Measurements from ENCODE around the gene RNPEPL1.
A peak's percentile ranks its signal among the peaks of the same experiment; 100 is the strongest.

The RNPEPL1 gene

GRCh38 chr2:240565333-240566202 is 2.7 kb upstream of the RNPEPL1 start:
- DNase-seq: peak; percentile 91 to 95

- peak; percentile 70 to 82 for DNase-seq
These were observed 1.8 kb upstream of the RNPEPL1 start for GRCh38 chr2:240566203-240567136.

DNA sequence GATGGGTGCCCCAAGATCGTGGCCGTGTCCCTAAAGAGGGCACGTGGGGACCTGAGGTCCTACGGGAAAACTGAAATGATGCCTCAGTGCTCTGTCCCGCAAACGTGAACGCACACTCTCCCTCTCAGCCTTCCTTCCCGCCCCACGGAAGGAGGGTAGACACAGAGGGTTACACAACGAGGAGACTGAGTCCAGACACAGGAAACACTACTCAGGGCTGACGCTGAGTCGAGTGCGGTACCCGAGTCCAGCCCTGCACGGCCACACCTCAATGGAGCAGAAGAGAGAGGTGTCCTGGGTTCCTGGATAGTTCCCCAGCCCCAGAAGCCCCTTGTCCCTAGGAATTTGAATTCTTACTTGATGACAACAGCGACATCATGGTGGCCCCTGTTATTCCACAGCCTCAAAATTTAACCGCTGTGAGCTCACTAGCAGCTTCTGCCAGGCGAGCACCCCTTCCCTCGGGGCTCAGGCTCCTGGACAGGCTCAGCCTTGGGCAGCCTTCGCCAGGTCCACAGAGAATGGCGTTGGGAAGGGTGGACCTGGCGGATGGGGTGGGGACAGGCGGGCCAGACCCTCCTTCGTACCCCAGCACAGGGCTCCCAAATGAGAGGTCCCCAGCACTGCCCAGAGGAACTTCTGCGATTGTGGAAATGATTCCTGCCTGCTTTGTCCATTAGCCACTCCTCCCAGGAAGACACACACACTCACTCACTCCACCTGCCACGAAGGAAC is 980 bp upstream of the RNPEPL1 start:
- peak in 1 of 2 experiments; percentile 15 for DNase-seq

DNA sequence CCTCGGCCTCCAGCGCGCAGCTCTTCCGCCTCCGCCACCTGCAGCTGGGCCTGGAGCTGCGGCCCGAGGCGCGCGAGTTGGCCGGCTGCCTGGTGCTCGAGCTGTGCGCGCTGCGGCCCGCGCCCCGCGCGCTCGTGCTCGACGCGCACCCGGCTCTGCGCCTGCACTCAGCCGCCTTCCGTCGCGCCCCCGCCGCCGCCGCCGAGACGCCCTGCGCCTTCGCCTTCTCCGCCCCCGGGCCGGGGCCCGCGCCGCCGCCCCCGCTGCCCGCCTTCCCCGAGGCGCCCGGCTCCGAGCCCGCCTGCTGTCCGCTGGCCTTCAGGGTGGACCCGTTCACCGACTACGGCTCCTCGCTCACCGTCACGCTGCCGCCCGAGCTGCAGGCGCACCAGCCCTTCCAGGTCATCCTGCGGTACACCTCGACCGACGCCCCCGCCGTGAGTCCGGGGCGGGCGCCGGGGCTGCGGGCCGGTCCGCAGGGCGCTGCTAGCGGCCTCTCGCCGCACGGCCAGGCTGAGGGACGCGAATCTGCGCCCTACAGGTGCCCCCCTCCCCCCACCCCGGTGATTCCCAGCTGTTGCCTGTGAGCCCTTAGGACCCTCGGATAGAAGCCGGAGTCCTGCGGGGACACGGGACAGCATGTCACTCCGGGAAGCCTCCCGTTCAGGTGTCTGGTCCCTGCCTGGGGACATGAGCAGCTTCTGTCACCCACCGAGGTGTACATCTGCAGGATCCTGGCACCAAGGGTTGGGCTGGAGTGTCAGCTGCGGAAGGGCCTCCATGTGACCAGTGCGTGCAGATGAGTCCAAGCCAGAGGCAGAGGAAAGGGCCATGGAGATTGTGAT is 616 bp downstream of the RNPEPL1 start:
- peak; percentile 46 to 61 for DNase-seq

- no peak for DNase-seq
These were observed 1.3 kb downstream of the RNPEPL1 start for GRCh38 chr2:240569523-240569997.

- DNase-seq: no peak
These were observed 1.8 kb downstream of the RNPEPL1 start for GRCh38 chr2:240569998-240570530.

GRCh38 chr2:240570531-240571313 is 2.4 kb downstream of the RNPEPL1 start:
- no peak for DNase-seq

DNA sequence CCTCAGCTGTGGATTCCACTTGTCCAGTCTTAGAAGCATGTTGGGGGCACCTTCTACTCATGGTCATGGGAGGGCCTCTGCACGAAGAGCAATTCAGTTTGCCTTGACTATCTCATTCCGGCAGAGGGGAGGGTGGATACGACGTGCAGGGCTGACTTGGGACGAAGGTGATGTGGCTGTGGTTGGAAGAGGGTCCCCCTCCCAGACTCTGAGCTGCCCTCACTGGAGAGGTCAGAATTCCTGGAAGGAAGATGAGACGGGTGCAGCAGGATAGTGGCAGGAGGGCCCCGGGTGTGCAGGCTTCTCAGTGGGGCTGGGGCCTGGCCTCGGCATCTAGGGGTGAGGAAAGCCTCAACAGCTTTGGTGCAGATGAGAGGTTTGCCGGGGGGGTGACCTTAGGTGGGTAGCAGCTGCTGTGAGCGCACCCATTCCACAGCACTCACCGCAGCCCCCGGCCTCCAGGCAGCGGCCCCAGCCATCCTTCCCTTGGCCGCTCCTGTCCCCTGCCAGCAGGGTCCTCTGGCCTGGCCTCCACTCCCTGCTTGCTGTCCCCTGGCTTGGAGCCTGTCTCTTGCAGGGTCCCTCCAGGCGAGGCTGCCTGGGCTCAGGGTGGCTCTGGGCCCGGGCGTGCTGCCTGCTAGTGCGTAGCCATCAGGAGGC is 3.2 kb downstream of the RNPEPL1 start:
- DNase-seq: no peak

GRCh38 chr2:240572141-240573031 is 4.1 kb downstream of the RNPEPL1 start:
- no peak for DNase-seq

GRCh38 chr2:240573071-240573515 is 4.8 kb downstream of the RNPEPL1 start:
- no peak for DNase-seq

- no peak for DNase-seq
These were observed 5.5 kb downstream of the RNPEPL1 start for GRCh38 chr2:240573516-240574385.

GRCh38 chr2:240574386-240575100 is 6.3 kb downstream of the RNPEPL1 start:
- no peak for DNase-seq

GRCh38 chr2:240575101-240575965 is 7.0 kb downstream of the RNPEPL1 start:
- no peak for DNase-seq

DNA sequence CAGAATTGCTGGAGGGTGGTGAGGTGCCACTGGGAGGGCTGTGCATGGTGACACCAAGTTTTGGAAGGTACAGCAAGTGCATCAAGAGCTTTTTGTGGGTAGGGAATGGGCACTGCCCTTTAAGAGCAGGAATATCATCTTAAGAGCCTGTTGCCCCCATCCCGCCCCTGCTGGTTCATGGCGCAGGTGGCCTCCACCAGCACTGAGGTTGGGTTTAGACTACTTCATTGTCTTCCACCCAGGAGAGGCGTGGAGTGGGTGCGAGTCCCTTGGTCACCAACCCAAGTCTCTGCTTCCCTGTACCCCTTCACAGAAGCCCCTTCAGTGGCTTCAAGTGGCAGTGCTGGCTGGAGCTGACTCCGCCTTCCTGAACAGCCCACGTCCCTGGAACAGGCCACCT is 7.8 kb downstream of the RNPEPL1 start:
- DNase-seq: no peak

DNA sequence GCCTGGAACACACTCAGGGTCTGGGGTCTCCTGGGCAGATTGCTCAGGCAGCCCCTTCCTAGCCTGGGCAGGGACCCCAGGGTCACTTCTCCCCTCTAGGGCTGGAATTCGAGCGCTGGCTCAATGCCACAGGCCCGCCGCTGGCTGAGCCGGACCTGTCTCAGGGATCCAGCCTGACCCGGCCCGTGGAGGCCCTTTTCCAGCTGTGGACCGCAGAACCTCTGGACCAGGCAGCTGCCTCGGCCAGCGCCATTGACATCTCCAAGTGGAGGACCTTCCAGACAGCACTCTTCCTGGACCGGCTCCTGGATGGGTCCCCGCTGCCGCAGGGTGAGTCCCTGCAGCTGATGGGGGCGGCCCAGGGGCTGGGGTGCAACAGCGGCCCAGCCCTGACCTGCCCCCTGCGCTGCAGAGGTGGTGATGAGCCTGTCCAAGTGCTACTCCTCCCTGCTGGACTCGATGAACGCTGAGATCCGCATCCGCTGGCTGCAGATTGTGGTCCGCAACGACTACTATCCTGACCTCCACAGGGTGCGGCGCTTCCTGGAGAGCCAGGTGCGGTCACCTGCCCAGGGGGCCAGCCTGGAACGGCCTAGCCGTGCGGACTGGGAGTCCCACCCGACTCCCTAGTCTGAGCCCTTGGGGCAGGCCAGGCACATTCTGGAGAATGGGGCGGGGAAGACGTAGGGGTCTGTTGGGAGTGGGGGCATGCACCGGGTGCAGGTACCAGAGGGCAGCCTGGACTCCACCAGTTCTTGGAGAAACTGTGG is 8.3 kb downstream of the RNPEPL1 start:
- no peak for DNase-seq
